GM18507 (cell line): ENCODE data around the gene NUTF2.

Experiments
- DNase-seq: peaks from one replicate; pipeline ENCODE4 v3.0.0; 2011; ENCODE audit warnings: low read depth; ENCODE audit not compliant: insufficient read length; ENCODE audit errors: extremely low spot score
- FAIRE-seq: peaks from 2 replicates; lab custom pipeline; 2011; peaks lifted over from hg19 to GRCh38; lab: Jason Lieb, UNC

Gene NUTF2

DNA sequence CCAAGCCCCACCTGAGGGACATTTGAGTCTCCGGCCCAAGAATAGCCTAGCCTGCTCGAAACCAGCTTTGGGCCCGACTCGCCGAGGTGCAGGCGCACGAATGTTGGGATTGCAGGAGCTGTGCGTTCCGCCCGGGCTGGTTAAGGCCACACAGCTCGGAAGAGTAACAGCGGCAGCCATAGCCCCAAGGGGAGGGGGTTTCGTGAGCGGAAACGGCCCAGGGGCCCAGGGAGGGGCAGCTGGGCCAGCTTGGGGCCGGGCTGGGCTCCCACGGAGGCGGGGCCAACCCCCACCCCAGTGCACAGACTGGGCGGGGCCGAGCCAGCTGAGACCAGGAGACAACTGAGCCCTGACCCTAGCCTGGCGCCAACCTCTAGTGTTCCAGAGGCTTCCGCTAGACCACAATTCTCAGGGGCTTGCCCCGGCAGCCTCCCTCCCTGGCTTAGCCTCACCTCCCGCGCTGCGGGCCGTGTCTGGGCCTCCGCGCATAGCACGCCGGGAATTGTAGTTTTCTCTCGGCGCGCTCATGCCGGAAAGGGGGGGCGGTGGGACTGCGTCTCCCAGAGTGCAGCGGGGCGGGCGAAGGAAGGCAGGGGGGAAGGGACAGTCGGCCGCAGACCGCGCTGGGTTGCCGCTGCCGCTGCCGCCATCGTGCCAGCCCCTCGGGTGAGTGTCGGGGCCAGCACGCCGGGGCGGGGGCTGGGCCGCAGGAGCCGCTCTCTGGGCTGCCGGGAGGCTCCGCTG lies at the start of gene NUTF2:
TSS of gene NUTF2 (plus strand) at position 614 of the 744 bp plus-strand sequence. CDS start 18,198 bp downstream, outside the sequence.
- FAIRE-seq (peak; percentile 83), DNase-seq (peak; percentile 87)

DNA sequence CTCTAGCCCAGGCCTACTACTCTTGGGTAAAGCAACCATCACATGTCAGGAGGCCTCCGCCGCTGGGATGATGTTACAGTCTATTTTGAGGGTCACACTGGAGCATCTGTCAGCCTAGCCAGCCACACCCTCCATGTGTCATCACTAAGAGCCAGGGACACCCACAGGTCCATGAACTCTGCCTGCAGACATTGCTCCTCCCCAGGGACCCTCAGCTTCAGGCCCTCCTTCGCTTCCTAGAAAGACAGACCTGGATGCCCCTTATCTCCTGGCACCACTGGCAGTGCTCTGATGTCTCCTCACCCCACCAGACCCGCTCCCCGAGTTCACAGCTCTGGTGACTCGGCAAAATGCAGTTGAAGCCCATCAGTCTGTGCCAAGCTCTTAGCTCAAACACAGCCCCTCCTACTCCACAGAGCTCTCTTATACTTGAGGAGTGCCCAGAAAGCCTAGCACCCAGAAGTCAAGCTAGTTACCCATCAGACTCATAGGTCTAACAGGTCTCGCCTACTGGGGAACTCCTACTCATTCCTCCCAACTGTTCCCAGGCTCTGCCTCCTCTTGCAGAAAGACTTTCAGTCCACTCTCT lies 46.3 kb upstream of the NUTF2 start:
- DNase-seq, result no peak
- no peak for FAIRE-seq

DNA sequence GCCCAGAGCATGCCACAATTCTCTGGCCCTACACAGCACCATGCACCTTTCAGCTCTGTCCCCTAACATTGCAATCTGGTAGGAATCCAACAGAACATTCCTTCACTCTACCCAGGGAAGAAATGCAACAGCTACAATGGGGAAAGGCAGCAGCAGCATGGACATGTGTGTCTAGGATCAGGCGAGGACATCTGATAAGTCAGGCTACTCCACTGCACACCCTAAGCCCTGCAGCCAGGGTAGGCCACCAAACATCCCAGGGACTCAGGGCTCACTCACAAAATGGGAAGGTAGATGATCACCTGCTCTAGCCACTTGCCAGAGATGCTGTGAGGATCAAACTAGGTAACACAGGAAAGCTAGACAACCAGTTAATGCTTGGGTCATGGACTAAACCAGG lies 45.5 kb upstream of the NUTF2 start:
- DNase-seq (no peak), FAIRE-seq (no peak)

DNA sequence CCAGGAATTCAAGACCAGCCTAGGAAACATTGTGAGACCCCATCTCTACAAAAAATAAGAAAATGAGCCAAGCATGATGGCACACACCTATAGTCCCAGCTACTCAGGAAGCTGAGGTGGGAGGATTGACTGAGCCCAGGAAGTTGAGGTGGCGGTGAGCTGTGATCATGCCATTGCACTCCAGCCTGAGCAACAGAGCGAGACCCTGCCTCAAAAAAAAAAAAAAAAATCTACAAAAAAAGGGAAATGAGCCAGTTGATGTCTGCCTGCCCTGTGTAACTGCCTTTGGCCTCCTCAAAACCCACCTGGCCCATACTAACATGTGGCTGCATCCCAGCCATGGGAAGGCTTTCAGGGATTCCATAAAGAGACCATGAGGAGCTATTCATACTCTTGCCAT lies 44.9 kb upstream of the NUTF2 start:
- DNase-seq (no peak), FAIRE-seq (peak; percentile 77)

DNA sequence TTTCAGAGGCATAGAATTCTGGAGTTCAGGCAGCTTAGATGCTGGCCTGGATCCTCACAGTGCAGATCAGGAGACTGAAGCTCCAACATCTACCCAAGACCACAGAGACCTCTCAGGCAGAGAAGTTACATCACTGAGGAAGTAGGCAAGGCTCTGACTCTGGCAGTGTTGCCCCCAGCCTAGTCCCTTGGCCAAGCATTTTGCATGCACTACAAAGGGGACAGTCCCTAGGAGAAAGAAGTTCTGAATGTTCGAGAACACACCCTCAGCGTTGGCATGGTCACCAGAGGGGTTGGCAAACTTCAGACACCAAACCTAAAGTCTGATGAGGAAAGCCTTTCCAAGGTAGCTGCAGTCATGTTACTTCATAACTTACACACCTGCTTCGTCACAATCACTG lies 42.8 kb upstream of the NUTF2 start:
- DNase-seq, result no peak
- no peak for FAIRE-seq

DNA sequence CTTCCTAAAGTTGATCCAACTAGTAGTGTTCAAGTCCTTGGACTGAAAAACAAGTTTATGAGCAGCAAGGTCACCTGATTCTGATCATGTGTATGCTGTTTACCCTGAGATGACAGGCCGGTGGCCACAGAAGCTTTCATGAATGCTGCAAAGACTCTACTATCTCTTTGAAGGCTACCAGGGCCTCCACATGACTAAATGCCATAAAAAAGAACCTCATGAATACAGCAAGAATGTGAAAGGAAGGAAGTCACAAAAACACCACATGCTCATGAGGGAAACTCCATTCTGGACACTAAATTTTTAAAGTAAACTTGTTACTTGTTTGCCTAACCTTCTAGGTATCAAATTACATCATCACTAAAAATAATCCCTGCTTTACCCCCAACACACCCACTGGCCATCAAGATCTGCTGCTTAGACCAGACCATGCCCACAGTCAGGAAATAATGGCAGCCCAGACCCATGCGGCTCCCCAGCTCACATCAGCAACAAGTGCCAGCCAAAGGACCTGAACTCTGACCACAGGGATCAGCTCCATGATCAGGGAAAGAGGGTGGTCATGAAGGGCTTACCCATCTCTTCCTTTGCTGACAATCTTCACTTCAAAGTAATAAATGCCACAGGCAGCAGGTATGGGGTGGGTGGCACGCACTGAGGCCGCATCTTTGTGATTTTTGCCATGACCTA lies 41.7 kb upstream of the NUTF2 start:
- FAIRE-seq (no peak), DNase-seq (no peak)

DNA sequence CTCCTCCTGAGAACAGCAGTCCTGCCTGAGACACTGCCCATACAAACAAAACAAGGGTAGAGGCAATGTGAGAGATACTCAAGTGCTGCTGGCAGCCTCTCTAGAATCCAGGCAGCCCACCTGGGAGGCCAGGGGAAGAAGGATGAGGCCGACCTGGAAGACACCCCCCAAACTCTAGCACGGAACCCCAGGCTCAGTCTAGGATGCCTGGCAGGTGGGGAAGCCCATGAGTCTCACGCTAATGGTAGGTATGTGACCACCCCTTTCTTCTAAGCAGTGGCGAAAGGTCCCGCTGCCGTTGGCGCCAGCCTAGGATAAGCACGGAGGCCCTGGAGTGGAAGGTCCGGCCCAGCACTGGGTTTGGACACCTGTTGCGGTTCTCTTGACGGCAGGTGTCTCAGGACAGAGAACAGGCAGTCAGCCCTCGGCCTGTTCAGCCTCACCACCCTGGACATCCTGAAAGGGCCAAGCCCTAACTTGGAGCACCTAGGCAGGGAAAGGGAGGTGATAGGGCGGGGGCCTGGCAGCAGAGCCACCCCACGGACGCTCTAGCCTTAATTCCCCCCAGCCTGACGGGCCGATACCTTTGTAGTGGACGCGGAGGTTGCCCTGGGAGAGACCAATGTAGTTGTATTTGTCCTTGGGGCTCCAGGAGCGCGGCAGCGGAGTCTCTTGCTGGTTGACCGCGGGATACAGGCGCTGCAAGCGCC lies 40.9 kb upstream of the NUTF2 start:
- no peak for FAIRE-seq
- DNase-seq, result no peak

DNA sequence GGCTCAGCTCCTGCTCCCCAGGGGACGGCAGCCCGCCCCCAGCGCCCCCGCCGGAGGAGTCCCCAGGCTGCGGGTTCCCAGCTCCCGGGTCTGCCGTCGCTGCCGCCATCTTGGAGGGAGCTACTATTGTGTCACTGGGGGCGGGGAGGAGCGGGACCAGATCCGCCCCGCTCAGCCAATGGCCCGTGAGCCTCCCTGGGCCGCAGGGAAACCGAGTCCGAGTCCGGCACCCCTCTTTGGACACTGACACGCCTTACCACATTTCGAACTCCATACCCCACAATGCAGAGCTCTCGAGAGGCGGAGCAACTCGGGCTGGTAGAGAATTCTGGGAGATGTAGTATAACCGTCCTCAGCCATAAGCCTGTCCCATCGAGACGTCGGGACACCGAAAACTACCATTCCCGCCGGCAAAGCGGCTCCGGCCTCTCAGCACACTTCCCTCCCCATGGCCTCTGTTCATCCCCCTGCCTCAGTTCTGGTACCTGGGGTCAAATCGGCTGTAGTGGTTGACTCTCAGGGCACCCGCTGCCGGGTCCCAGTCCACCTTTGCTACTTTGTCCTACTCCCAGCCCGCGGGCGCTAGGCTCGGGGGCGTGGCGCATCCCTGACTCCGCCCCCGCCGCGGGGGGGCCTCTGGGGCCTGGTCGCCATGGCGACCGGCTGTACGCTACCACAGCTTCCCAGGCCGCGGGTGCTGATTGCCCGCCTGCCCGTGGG lies 40.1 kb upstream of the NUTF2 start, which contains the start of the genes RANBP10 and TSNAXIP1:
TSS of gene RANBP10 (minus strand) at position 133 of the 720 bp plus-strand sequence. CDS start at position 109, 24 bp downstream.
TSS of gene TSNAXIP1 (plus strand) at position 462 of the 720 bp plus-strand sequence. CDS start 261 bp downstream, outside the sequence.
- FAIRE-seq (peak; percentile 98), DNase-seq (peak; percentile 88)

DNA sequence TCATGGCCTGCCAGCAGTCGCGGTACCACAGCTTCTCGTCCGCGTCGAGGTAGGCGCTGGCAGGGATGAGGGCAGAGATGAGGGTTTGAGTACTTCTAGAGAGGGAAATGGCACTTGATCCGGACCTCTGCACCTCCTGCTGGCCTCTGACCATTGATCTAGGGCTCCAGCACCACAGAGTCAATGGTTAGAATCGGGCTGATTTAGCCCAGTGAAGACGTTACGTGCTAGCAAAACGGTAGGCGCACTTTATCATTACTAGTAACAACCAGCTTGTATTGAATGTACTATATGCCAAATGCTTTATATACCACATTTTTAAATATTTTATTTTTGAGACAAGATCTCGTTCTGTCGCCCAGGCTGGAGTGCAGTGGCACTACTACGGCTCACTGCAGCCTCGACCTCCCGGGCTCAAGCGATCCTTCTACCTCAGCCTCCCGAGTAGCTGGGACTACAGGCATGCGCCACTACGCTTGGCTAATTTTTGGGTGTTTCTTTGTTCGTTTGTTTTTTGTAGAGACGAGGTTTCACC lies 39.5 kb upstream of the NUTF2 start:
- DNase-seq, result no peak
- no peak for FAIRE-seq

DNA sequence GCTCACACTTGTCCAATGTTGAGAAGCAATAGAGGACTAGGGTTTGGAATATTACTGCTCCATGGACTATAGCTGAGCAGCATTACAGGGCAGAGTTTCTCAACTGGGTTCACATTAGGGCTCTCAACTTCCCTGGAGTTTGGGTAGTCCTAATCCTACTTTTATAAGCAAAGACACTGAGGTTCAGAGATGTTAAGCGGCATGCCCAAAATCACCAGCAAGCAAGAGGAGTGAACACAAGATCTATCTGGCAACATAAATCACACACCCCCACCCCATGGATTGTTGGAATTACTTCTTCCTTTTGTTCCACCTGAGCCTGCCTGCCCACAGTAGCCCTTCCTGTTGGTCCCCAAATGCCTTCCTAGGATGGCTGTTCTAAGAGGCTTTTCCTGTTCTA lies 34.8 kb upstream of the NUTF2 start:
- DNase-seq (no peak), FAIRE-seq (no peak)

DNA sequence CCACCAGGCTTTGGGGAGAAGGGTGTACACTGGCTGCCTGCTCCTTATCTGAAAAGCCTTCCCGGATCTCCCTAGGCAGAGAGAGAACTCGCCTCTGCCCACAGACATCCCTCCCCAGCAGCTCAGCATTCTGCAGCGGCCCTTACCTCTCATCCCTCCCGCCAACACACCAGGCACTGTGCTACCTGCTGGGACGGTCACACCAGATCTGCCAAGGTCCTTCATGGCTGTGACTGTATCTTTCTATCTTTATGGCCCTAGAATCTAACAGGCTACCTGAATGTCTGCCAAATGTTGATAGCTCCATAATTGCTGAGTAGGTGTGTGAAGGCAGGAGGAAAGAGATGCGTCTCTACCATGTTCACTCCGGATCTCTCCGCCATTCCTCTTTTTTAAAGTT lies 32.2 kb upstream of the NUTF2 start:
- no peak for FAIRE-seq
- DNase-seq, result no peak

DNA sequence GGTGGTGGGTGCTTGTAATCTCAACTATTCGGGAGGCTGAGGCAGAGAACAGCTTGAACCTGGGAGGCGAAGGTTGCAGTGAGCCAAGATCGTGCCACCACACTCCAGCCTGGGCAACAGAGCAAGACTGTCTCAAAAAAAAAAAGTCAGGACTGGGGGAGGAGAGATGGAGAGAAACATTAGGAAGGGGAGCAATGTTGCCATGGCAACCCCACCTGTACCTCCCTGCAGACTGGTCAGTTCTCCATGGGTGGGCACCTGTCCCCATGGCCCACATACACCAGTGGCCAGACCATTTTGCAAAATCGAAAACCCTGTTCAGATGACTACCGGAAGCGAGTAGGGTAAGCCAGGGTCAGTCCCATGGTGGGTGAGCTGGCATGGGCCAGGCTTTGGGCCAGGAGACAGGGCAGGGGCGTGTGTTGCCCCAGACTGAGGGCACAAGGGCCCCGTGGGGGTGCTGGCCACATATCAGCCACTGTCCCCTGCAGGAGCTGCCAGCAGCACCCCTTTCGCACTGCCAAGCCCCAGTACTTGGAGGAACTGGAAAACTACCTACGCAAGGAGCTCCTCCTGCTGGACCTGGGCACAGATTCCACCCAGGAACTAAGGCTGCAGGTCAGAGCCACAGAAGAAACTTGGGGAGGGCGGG lies 26.0 kb upstream of the NUTF2 start:
- FAIRE-seq (no peak), DNase-seq (no peak)

DNA sequence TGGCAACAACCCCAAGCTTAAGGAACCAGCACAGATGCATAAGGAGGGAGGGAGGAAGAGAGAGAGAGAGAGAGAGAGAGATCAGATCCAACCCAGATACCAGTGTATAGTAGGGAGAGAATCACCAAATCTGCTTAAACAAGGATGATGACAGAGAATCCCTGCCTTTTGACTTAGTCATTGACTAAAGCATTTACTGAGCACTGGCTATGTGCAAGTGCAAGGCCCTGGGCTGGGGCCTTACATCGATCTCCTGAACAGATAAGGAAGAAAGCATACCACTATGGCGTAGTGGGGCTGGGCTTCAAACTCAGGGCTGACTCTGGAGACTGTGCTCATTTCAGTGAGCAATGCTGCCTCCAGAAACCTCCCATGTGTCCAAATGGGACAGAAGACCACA lies 24.2 kb upstream of the NUTF2 start:
- DNase-seq (no peak), FAIRE-seq (no peak)

DNA sequence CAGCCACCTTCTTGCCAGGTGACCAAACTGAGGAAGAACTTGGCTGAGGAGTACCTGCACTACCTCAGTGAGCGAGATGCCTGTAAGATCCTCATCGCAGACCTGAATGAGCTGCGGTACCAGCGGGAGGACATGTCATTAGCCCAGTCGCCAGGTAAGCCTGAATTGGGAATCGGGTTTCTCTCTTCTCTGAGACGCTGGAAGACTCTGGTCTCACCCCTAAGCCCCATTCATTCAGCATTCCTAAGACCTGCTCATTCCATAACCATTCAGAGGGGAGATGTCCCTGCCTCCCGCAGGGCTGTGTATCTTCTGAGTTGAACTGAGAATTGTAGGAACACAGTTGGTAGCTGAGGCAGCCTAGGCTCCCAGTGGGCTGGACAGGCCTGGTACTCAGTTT lies 21.6 kb upstream of the NUTF2 start:
- FAIRE-seq (no peak), DNase-seq (no peak)

DNA sequence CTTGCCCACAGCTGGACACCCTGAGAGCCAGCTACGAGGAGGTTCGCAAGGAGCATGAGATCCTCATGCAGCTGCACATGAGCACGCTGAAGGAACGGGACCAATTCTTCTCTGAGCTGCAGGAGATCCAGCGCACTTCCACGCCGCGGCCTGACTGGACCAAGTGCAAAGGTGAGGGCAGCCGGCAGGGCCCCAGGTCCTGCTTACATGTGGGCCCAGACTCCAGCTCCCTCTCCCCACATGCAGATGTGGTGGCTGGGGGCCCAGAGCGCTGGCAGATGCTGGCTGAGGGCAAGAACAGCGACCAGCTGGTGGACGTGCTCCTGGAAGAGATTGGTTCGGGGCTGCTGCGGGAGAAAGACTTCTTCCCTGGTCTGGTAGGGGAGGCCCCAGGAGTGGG lies 20.8 kb upstream of the NUTF2 start:
- no peak for DNase-seq
- no peak for FAIRE-seq

DNA sequence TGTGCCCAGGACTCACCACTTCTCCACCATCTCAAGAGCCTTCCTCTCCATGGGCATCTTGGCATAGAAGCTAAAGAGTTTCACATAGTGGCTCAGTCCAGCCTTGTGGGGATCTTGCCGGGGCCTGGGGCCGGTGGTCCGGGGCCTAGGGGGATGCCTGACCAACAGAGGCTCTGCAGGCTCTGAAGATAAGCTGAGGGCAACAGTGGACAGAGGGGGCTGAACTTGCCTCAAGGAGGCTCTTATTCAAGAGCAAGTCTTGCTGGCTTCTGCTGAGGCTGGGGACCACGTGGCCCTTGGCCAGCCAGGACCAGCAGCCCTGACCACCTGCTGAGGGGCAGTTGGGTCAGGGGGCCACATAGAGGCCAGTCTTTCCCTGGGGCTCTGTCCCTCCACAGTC lies 18.1 kb upstream of the NUTF2 start:
- FAIRE-seq (no peak), DNase-seq (no peak)

DNA sequence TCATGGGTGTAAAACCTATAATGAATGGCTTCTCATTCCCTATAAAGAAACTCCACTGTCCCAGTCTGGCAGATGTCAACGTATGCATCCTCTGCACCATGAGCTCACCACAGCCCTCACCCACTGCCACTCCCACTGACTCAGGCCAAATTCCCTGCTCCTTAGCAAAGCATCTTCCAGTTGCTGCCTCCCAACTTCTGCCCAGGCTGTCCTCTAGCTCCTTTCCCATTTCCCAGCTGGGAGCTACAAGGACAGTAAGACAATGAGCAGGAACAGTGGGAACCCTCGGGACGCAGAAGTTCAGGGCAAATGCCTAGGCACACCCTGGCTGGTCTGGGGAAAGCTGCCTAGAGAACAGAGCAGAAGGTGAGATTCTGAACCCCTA lies 13.7 kb upstream of the NUTF2 start:
- no peak for FAIRE-seq
- no peak for DNase-seq

DNA sequence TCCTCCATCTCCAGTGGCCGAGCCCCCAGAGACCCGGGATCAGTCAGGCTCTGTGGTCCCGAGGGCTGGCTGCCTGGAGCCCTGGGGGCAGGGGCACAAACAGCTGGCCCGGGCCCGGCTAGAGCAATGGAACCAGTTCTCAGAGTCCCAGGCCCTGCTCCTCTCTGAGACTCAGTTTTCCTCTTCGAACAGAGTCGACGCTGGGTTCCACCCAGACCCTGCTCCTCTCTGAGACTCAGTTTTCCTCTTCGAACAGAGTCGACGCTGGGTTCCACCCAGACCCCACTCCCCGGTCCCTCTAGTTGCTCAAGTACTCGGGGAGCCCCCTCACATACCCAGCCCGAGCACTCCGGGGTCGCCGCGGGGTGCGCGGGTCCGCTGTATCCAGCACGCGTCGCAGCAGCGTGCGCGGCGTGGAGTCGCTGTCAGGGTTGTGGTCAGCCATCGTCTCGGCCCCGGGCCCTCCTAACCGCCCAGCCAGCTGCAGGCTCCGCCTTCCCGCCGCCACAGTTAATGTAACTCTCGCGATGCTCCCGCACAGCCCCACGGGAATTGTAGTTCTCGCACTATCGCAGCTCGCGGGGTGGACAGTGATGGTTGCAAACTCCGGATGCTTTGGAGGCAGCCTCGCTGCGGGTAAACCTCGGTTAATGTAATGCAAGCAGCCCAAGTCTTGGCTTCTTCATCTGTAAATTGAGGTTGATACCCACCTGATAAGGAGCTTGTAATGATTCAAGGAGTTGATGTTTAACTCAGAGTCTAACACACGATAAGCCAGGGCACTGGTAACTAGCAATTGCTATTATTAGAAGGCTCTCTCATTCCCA lies 13.1 kb upstream of the NUTF2 start:
- peak; percentile 99 for DNase-seq
- FAIRE-seq, result peak; percentile 93
